ENCODE results near the gene VWA3B.
A peak's percentile ranks its signal among the peaks of the same experiment; 100 is the strongest.
"Not testable (repeated sequence)": the region's sequence is repeated elsewhere in the genome, so short reads cannot be mapped to it uniquely, and the experiment has no call there.

The VWA3B gene

GRCh38 chr2:98085649-98086048 lies 1.3 kb upstream of the VWA3B start:
- DNase-seq (ENCODE audit: low spot score): no peak

GRCh38 chr2:98087447-98088020 lies 567 bp downstream of the VWA3B start:
- no peak for DNase-seq (ENCODE audit: low spot score)

GRCh38 chr2:98088261-98088660 lies 1.3 kb downstream of the VWA3B start:
- DNase-seq (ENCODE audit: low spot score): no peak

- no peak for DNase-seq (ENCODE audit: low spot score)
Observed at GRCh38 chr2:98089941-98090340, 3.0 kb downstream of the VWA3B start.

- DNase-seq (ENCODE audit: low spot score): no peak
Observed at GRCh38 chr2:98090951-98091350, 4.0 kb downstream of the VWA3B start.

- DNase-seq (ENCODE audit: low spot score): no peak
Observed at GRCh38 chr2:98091738-98092137, 4.8 kb downstream of the VWA3B start.

- DNase-seq (ENCODE audit: low spot score): no peak
Observed at GRCh38 chr2:98093146-98093545, 6.2 kb downstream of the VWA3B start.

- DNase-seq (ENCODE audit: low spot score): no peak
Observed at GRCh38 chr2:98093611-98094010, 6.6 kb downstream of the VWA3B start.

- peak; percentile 38 for DNase-seq (ENCODE audit: low spot score)
Observed at GRCh38 chr2:98099939-98100743, 13.2 kb downstream of the VWA3B start.

GRCh38 chr2:98102315-98102714 lies 15.3 kb downstream of the VWA3B start:
- DNase-seq (ENCODE audit: low spot score): not testable (repeated sequence)

- DNase-seq (ENCODE audit: low spot score): no peak
Observed at GRCh38 chr2:98102878-98103277, 15.9 kb downstream of the VWA3B start.

- DNase-seq (ENCODE audit: low spot score): no peak
Observed at GRCh38 chr2:98108110-98108509, 21.1 kb downstream of the VWA3B start.

GRCh38 chr2:98110741-98111140 lies 23.8 kb downstream of the VWA3B start:
- DNase-seq (ENCODE audit: low spot score): no peak

- no peak for DNase-seq (ENCODE audit: low spot score)
Observed at GRCh38 chr2:98114643-98115330, 27.8 kb downstream of the VWA3B start.

- no peak for DNase-seq (ENCODE audit: low spot score)
Observed at GRCh38 chr2:98118161-98118560, 31.2 kb downstream of the VWA3B start.

- no peak for DNase-seq (ENCODE audit: low spot score)
Observed at GRCh38 chr2:98118852-98119251, 31.9 kb downstream of the VWA3B start.

GRCh38 chr2:98121149-98121548 lies 34.2 kb downstream of the VWA3B start:
- no peak for DNase-seq (ENCODE audit: low spot score)

- no peak for DNase-seq (ENCODE audit: low spot score)
Observed at GRCh38 chr2:98122524-98122923, 35.6 kb downstream of the VWA3B start.

GRCh38 chr2:98123286-98123685 lies 36.3 kb downstream of the VWA3B start:
- no peak for DNase-seq (ENCODE audit: low spot score)

GRCh38 chr2:98126061-98126460 lies 39.1 kb downstream of the VWA3B start:
- DNase-seq (ENCODE audit: low spot score): no peak

GRCh38 chr2:98127229-98127989 lies 40.4 kb downstream of the VWA3B start:
- DNase-seq (ENCODE audit: low spot score): no peak

GRCh38 chr2:98128556-98129109 lies 41.7 kb downstream of the VWA3B start:
- no peak for DNase-seq (ENCODE audit: low spot score)
